ENCODE data around the gene APBA3.

GRCh38 chr19:3780786-3781304 is 19.4 kb upstream of the APBA3 start:
- TF ChIP-seq POLR2A (IDR thresholded peaks at IDR 0.05): no peak
- TF ChIP-seq CTCF (IDR thresholded peaks at IDR 0.05): no peak

All from testis (tissue), 2 donors.